HG02970 (cell line): Measurements from ENCODE around the gene AKIRIN2.

Experiments
- ATAC-seq: cut with Tn5 transposase; IDR thresholded peaks from one replicate; pipeline ENCODE4 v1.9.1; 2021; ENCODE audit warnings: mild to moderate bottlenecking, moderate library complexity, moderate number of reproducible peaks; ENCODE audit not compliant: unreplicated experiment, low FRiP score

AKIRIN2 gene

GRCh38 chr6:87701676-87702588 is at the start of gene AKIRIN2:
AKIRIN2 (minus strand) TSS chr6:87702233; CDS start chr6:87701684, 549 bp downstream.
- peak; percentile 69 for ATAC-seq

GRCh38 chr6:87747646-87748045 is 45.6 kb upstream of the AKIRIN2 start:
- no peak for ATAC-seq

GRCh38 chr6:87745966-87746721 is 44.1 kb upstream of the AKIRIN2 start:
- ATAC-seq = no peak

GRCh38 chr6:87743454-87743853 is 41.4 kb upstream of the AKIRIN2 start:
- no peak for ATAC-seq

GRCh38 chr6:87742106-87742505 is 40.1 kb upstream of the AKIRIN2 start:
- ATAC-seq = no peak

- no peak for ATAC-seq
Measured at GRCh38 chr6:87741001-87741650, 39.1 kb upstream of the AKIRIN2 start.

- ATAC-seq = no peak
Measured at GRCh38 chr6:87738744-87739143, 36.7 kb upstream of the AKIRIN2 start.

- ATAC-seq = no peak
Measured at GRCh38 chr6:87738000-87738399, 36.0 kb upstream of the AKIRIN2 start.

- no peak for ATAC-seq
Measured at GRCh38 chr6:87736809-87737540, 34.9 kb upstream of the AKIRIN2 start.

- no peak for ATAC-seq
Measured at GRCh38 chr6:87731818-87732661, 30.0 kb upstream of the AKIRIN2 start.

- ATAC-seq = no peak
Measured at GRCh38 chr6:87731080-87731479, 29.0 kb upstream of the AKIRIN2 start.

DNA sequence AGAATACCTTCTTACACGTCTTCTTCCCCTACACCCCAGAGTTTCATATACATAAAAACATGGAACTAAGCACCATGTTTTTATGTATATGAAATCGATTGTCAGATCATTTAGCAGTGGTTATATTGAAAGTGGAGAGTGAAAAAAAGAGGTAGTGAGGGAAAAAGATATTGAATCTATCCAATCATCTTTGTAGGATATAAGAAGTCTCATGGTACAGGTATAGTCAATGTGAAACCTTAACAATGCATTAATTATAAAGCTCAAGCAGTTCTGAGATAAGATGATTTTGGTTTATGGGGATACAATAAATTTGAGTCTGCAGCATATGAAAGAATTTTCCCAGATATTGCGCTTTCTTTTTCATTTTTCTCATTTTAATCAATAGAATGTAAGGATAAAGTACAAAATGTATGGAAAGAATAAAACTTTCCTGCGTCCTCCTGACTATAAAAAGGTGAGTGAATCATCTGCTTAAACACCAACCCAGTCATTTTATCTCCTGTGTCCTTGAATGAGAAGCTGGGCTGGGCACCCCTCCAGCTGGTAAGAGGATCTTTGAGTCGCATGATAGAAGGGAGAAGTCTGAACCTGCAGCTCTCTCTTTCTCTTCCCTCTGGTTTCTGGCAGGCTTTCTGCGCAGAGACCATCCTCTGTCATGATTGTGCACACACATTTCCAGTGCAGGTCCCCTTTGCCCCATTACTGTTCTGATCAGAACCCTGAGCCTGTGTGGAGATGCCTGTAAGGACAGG is 28.1 kb upstream of the AKIRIN2 start:
- ATAC-seq = no peak

DNA sequence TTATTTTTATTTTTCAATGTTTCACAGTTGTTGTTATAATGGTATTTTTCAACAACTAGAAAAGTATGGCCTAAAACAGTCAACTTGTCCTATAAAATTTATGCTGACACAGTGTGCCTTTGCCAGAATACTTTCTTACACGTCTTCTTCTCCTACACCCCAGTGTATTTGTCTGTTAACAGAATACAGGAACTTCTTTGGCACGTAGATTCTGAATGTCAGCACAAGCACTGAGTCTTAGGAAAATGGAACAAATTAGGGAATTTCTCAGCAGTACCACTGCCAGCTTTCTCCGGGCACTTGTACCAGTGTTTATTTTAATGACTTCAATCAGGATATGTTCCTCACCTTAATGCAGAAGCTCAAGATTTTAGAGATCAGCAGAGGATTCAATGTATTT is 26.7 kb upstream of the AKIRIN2 start:
- no peak for ATAC-seq

DNA sequence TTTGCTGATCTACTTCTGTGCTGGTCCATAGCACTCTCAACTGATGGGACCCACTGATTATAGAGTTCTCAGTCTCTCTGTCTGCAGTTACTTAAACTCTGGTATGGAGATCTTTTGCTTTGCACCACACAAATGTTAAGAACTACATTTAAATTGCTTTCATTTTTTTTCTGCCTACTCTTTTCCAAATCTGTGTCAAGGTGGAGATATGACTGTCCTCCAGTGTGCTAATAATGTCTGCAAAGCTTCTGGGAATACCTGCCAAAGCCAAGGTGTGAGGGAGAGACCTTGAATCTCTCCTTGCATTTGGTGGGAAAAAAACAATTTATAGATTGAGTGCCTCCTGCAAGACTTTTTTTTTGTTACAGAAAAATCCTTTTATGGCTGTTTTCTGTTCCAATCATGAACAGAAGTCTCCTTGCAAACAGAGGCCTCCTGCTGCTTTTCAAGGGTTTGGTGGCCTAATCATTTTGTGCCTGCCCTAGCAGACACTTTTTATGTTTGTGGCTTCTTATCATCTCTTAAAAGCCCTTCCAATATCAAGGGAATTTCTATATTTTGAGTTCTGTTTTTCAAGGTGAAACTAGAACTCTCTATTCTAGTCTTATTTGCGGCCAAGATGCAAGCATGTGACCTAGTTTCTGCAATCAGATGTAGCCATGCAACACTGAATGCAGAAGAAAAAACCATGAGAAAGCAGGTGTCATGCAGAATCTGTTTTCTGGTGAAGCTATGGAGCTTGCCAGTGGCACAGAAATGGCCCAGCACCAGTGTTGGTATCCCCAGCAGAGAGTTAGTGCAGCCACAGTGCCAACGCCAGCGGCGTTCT is 23.2 kb upstream of the AKIRIN2 start:
- peak; percentile 50 for ATAC-seq

- no peak for ATAC-seq
Measured at GRCh38 chr6:87723170-87724078, 21.4 kb upstream of the AKIRIN2 start.

GRCh38 chr6:87722540-87723169 is 20.6 kb upstream of the AKIRIN2 start:
- no peak for ATAC-seq
